ENCODE results near the gene SMARCAL1.

- TF ChIP-seq POLR2AphosphoS5 (IDR thresholded peaks at IDR 0.05; ENCODE audit: low read depth, low read length) (no peak), TAF1 (IDR thresholded peaks at IDR 0.05; ENCODE audit: borderline replicate concordance, insufficient read depth, low read length) (no peak), SIN3A (IDR thresholded peaks at IDR 0.05; ENCODE audit: borderline replicate concordance, insufficient read depth, low read length) (no peak), FOXP2 (optimal IDR thresholded peaks at IDR 0.05; ENCODE audit: borderline replicate concordance, extremely low read depth, extremely low read length, insufficient read depth) (no peak)
- TF ChIP-seq, protein P1, sequence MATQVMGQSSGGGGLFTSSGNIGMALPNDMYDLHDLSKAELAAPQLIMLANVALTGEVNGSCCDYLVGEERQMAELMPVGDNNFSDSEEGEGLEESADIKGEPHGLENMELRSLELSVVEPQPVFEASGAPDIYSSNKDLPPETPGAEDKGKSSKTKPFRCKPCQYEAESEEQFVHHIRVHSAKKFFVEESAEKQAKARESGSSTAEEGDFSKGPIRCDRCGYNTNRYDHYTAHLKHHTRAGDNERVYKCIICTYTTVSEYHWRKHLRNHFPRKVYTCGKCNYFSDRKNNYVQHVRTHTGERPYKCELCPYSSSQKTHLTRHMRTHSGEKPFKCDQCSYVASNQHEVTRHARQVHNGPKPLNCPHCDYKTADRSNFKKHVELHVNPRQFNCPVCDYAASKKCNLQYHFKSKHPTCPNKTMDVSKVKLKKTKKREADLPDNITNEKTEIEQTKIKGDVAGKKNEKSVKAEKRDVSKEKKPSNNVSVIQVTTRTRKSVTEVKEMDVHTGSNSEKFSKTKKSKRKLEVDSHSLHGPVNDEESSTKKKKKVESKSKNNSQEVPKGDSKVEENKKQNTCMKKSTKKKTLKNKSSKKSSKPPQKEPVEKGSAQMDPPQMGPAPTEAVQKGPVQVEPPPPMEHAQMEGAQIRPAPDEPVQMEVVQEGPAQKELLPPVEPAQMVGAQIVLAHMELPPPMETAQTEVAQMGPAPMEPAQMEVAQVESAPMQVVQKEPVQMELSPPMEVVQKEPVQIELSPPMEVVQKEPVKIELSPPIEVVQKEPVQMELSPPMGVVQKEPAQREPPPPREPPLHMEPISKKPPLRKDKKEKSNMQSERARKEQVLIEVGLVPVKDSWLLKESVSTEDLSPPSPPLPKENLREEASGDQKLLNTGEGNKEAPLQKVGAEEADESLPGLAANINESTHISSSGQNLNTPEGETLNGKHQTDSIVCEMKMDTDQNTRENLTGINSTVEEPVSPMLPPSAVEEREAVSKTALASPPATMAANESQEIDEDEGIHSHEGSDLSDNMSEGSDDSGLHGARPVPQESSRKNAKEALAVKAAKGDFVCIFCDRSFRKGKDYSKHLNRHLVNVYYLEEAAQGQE (IDR thresholded peaks at IDR 0.05; ENCODE audit: insufficient read depth in 1 of 2, low read depth in 2 of 2, low read length in 2 of 2), result no peak
Measured at GRCh38 chr2:216467845-216468244, 55.6 kb downstream of the SMARCAL1 start.

All from PFSK-1 (cell line).